Measurements from ENCODE around the gene GJD3.
A peak's percentile ranks its signal among the peaks of the same experiment; 100 is the strongest.
"Not testable (repeated sequence)": the region's sequence is repeated elsewhere in the genome, so short reads cannot be mapped to it uniquely, and the experiment has no call there.

GJD3 gene, protein sequence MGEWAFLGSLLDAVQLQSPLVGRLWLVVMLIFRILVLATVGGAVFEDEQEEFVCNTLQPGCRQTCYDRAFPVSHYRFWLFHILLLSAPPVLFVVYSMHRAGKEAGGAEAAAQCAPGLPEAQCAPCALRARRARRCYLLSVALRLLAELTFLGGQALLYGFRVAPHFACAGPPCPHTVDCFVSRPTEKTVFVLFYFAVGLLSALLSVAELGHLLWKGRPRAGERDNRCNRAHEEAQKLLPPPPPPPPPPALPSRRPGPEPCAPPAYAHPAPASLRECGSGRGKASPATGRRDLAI

DNA sequence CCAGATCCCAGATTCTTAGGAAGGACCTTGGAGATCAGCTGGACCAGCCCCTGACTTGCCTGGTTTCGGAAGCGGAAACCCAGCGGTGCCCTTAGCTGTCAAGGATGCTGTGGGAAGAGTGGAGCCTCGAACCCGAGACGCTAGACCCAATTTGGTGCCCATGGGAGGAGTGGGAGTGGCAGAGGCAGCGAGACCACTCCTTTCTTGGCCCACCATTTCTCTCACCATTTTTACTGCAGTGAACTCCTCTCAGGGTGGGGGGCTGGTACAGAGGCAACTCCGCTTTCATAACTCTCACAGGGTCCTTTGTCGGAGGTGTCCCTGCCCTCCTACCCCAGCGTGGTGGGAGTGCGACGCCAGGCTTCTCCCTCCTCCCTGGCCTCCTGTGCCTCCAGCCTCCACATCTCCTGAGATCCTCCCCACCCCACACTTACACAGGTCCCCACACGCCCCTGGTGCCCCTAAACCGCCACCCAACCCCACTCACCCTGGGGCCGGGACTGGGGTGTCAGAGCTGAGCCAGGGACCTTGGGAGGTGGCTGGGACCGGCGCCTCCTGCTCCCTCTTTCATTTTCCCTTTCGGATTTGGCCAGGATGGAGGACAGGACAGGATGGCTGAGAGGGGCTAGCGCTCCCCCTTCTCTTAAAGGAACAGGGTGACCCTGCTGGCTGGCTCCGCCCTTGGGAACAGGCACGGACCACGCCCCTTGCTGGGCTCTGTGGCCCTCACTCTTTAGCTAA is at the start of gene GJD3:
Gene GJD3 (minus strand): TSS at position 617 of the 741 bp plus-strand sequence. CDS start 922 bp downstream, outside the sequence.
- CTCF ChIA-PET: interaction anchor here (0.6 to 1.2 kb wide), 5 partner anchors 22 to 51 kb away, joined by 3 to 7 read pairs (median 4); no protein-coding TSS in a partner anchor
- POLR2A ChIA-PET (ENCODE audit: low non-redundant PET): interaction anchor here (0.6 kb wide), 1 partner anchor 197 kb away, joined by 3 read pairs; no protein-coding TSS in a partner anchor
- TF ChIP-seq, protein P1, sequence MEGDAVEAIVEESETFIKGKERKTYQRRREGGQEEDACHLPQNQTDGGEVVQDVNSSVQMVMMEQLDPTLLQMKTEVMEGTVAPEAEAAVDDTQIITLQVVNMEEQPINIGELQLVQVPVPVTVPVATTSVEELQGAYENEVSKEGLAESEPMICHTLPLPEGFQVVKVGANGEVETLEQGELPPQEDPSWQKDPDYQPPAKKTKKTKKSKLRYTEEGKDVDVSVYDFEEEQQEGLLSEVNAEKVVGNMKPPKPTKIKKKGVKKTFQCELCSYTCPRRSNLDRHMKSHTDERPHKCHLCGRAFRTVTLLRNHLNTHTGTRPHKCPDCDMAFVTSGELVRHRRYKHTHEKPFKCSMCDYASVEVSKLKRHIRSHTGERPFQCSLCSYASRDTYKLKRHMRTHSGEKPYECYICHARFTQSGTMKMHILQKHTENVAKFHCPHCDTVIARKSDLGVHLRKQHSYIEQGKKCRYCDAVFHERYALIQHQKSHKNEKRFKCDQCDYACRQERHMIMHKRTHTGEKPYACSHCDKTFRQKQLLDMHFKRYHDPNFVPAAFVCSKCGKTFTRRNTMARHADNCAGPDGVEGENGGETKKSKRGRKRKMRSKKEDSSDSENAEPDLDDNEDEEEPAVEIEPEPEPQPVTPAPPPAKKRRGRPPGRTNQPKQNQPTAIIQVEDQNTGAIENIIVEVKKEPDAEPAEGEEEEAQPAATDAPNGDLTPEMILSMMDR (conservative IDR thresholded peaks at IDR 0.05; ENCODE audit: low read depth): no peak
- no peak within 1 kb of the TSS for H3K27ac ChIP-seq
- no peak for DNase-seq (ENCODE audit: low spot score)

DNA sequence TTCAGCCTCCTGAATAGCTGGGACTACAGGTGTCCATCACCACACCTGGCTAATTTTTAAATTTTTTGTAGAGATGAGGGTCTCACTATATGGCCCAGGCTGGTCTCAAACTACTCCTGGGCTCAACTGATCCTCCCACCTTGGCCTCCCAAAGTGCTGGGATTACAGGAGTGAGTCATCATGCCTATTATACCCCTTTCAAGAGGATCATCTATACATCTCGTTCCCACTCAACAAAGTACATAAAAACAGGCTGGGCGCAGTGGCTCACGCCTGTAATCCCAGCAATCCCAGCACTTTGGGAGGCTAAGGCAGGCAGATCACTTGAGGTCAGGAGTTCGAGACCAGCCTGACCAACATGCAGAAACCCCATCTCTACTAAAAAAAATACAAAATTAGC is 49.8 kb upstream of the GJD3 start:
- DNase-seq (ENCODE audit: low spot score); POLR2A ChIA-PET (ENCODE audit: low non-redundant PET): not testable (repeated sequence)
- CTCF ChIA-PET: interaction anchor here (0.6 kb wide), 2 partner anchors 27 to 166 kb away, joined by 3 read pairs; no protein-coding TSS in a partner anchor
- H3K27ac ChIP-seq: peak overlapping the region; percentile 49

DNA sequence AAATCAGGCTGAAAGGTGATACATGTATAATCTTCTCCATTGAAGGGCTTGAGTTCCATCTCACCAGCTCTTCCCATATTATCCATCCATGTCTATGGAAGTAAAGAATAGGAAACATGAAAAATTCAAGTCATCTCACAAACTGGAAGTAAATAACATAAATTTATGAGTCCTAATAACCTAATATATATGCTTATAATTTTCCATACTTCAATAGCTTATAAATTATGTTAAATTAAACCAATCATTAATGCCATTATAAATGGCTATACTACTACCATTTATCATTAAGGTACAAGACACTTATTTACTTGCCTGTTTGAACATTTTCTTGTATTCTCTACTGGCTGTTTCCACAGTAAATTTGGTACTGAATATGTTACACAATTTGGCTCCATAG is 48.3 kb upstream of the GJD3 start:
- TF ChIP-seq, protein P1 (conservative IDR thresholded peaks at IDR 0.05; ENCODE audit: low read depth): no peak
- DNase-seq (ENCODE audit: low spot score): no peak
- ChIA-PET CTCF (interaction anchor here (0.7 to 0.8 kb wide), 3 partner anchors 20 to 908 kb away, joined by 3 read pairs; no protein-coding TSS in a partner anchor), POLR2A (ENCODE audit: low non-redundant PET) (no interaction called here)
- no peak overlapping the region for H3K27ac ChIP-seq

DNA sequence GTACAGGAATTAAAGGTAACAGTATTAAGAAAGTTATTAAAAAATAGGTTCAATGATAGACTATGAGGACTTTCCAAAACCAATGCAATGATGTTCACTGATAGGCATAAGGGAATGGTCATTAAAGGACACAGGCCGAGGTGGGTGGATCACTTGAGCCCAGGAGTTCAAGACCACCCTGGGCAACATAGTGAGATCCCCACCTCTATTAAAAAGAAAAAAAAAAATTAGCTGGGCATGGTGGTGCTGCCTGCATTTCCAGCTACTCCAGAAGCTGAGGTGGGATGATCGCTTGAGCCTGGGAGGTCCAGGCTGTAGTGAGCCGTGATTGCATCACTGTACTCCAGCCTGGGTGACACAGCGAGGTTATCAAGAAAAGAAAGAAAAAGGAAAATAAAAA is 47.3 kb upstream of the GJD3 start:
- H3K27ac ChIP-seq: peak overlapping the region; percentile 29
- ChIA-PET POLR2A (ENCODE audit: low non-redundant PET) (no interaction called here), CTCF (interaction anchor here (0.6 to 1.0 kb wide), 3 partner anchors 13 to 57 kb away, joined by 3 to 5 read pairs (median 4); no protein-coding TSS in a partner anchor)
- TF ChIP-seq, protein P1 (conservative IDR thresholded peaks at IDR 0.05; ENCODE audit: low read depth): no peak
- no peak for DNase-seq (ENCODE audit: low spot score)

DNA sequence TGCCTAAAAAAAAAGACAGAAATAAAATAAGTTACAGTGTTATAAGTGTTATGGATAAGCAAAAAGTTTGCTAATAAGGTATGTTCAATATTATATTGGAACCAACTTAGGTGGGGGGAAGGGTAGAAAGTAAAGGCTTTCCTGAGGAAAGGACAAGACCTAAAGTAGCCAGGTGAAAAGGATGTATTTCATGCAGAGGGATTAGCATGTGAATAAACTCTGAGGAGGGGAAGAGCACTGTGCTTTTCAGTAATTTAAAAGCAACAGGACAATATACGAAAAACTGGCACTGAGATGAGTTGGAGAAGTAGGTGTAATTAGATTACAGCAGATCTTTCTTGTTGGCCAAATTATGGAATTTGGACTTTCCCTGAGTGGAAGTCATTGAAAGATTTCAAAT is 45.5 kb upstream of the GJD3 start:
- ChIA-PET CTCF (interaction anchor here (0.6 to 1.1 kb wide), 3 partner anchors 12 to 66 kb away, joined by 3 read pairs; no protein-coding TSS in a partner anchor), POLR2A (ENCODE audit: low non-redundant PET) (no interaction called here)
- TF ChIP-seq, protein P1 (conservative IDR thresholded peaks at IDR 0.05; ENCODE audit: low read depth): no peak
- DNase-seq (ENCODE audit: low spot score): no peak
- peak overlapping the region; percentile 35 for H3K27ac ChIP-seq

DNA sequence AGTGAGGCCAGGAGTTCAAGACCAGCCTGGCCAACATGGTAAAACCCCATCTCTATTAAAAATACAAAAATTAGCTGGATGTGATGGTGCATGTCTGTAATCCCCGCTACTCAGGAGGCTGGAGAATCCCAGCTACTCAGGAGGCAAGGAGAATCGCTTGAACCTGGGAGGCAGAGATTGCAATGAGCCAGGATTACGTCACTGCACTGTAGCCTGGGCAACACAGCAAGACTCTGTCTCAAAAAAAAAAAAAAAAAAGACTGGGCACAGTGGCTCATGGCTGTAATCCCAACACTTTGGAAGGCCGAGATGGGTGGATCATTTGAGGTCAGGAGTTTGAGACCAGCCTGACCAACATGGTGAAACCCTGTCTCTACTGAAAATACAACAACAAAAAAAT is 45.0 kb upstream of the GJD3 start:
- DNase-seq (ENCODE audit: low spot score); POLR2A ChIA-PET (ENCODE audit: low non-redundant PET): not testable (repeated sequence)
- H3K27ac ChIP-seq: peak overlapping the region; percentile 35
- CTCF ChIA-PET: interaction anchor here (0.6 to 1.0 kb wide), 2 partner anchors 66 to 173 kb away, joined by 3 to 6 read pairs; no protein-coding TSS in a partner anchor

DNA sequence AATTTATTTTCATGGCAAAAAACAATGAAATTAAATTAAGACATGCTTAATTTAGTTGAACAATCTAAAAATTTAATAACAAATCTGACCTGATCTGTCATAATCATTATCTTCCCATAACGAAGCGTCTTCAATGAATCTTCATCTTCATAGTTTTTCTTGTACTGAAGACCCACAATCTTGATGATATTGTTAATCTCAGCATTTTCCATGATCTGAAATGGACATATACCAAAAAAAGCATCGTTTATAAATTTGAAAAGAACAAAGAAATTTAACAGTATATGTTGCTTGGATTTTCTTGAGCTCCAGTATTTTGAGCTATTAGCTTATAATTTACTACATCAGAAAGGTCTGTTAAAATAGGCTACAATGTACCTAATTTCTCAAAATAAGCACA is 42.9 kb upstream of the GJD3 start:
- POLR2A ChIA-PET (ENCODE audit: low non-redundant PET): no interaction called here
- CTCF ChIA-PET: interaction anchor here (0.6 kb wide), 2 partner anchors 8 to 53 kb away, joined by 3 to 4 read pairs; no protein-coding TSS in a partner anchor
- TF ChIP-seq, protein P1 (conservative IDR thresholded peaks at IDR 0.05; ENCODE audit: low read depth): no peak
- DNase-seq (ENCODE audit: low spot score): no peak
- H3K27ac ChIP-seq: no peak overlapping the region
